Stimulated activated CD8-positive, alpha-beta memory T cell treated with anti-CD3 and anti-CD28 coated beads, Interleukin-4, amount 100 ng/mL, for 48 hours (primary cell): ENCODE measurements around the gene CRTC1.
"Not testable (repeated sequence)": the region's sequence is repeated elsewhere in the genome, so short reads cannot be mapped to it uniquely, and the experiment has no call there.

Experiments used
- DNase-seq: peaks from one replicate; pipeline ENCODE4 v3.0.0-alpha.2; 2020

CRTC1 gene

GRCh38 chr19:18671303-18672043 lies 12.0 kb upstream of the CRTC1 start:
- DNase-seq, result no peak

DNA sequence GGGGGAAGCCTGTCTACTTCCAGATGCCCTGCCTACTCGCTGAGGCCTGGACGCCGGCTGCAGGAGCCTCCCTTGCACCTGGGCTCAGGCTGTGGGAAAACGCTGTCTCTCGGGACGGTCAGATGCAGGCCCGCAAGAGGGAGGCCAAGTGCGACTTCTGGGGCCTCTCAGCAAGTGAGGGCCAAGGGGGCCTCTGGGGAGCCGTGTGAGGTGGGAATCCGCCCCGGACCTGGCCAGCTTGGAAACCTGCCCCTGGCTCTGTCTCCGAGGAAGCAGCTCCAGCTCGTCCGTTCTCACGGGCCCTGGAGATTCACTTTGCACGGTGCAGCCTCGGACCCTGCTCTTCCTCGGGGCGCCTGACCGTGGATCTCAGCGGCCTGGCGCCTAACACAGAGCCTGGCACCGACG lies 11.4 kb upstream of the CRTC1 start:
- no peak for DNase-seq

DNA sequence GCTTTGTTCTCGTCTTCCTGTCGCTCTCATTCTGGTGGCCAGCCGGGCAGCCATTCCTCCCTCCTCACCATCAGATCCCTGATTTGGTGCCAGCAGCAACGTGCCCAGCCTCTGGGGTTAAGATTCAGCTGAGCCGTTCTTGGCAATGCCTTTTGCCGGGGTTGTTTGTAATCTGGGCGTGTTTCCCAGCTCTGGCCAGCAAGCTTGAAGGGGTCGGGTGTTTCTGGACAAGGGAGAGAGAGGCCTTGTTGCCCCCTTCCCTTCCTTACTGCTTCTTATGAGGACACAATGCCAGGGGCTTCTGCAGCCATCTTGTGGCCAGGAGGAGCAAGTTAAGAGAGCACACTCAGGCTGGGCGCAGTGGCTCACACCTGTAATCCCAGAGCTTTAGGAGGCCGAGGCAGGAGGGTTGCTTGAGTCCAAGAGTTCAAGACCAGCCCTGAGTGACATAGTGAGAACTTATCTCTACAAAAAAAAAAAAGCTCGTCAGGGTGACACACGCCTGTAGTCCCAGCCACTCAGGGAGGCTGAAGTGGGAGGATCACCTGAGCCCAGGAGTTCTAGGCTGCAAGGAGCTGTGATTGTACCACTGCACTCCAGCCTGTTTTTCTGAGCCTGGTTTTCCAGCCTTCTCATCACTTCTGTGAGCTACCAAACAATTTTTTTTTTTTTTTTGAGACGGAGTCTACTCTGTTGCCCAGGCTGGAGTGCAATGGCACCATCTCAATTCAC lies 10.7 kb upstream of the CRTC1 start:
- DNase-seq, result no peak

GRCh38 chr19:18674616-18675015 lies 8.9 kb upstream of the CRTC1 start:
- no peak for DNase-seq

DNA sequence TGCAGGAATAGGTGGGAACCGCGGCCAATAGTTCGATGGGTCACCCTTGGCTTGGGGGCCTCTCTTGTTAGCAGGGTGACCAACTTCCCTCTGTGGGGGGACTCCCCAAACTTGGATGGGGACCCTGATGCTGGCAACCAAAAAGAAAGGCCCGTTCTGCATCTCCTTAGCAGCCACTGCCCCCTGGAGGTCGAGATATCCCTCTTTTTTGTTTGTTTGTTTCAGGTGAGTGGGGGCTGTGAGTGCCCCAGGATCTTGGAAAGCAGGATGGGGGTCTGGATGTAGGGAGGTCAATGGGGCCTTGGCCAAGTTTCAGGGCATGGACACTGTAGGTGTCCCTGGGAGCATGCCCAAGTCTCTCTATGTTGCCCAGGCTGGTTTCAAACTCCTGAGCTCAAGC lies 7.7 kb upstream of the CRTC1 start:
- DNase-seq, result peak; percentile 50

DNA sequence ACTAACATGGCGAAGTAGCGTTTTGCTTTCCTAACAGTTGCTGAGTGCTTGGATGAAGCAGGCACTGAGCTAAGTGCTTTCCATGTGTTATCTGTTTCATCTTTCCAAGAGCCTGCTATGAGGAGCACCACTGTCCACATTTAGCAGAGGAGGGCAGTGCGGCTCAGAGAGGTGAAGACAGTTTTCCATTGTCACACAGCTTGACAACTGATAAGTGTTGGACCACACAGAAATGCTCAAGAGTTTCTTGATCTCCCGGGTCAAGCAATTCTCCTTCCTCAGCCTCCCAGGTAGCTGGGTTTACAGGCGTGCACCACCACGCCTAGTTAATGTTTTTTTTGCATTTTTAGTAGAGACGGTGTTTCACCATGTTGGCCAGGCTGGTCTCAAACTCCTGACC lies 6.8 kb upstream of the CRTC1 start:
- no peak for DNase-seq

DNA sequence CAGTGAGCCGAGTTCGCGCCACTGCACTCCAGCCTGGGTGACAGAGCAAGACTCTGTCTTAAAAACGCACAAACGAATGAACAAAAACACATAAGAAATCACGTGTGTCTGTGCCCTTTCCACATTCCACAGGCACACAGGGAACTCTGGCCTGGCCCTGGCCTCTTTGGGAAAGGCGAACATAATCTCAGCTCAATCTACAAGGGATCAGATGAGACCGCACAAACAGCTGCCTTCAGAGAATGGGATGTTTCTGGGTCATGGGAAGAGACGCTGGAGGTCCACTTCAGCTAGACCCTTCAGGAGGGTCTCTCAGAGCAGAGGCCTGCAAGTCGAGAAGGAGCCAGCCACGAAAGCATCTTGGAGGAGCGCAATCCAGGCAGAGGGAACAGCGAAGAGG lies 6.3 kb upstream of the CRTC1 start:
- DNase-seq, result no peak

DNA sequence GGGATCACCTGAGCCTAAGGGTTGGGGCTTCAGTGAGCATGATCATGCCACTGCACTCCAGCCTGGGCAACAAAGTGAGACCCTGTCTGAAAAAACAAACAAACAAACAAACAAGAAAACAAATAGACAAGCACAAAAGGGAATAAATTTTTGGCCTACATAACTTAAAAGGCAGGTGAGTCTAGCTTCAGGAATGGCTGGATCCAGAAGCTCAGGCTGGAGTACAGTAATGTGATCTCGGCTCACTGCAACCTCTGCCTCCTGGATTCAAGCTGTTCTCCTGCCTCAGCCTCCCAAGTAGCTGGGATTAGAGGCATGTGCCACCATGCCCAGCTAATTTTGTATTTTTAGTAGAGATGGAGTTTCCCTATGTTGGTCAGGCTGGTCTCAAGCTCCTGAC lies 3.3 kb upstream of the CRTC1 start:
- DNase-seq, result not testable (repeated sequence)

DNA sequence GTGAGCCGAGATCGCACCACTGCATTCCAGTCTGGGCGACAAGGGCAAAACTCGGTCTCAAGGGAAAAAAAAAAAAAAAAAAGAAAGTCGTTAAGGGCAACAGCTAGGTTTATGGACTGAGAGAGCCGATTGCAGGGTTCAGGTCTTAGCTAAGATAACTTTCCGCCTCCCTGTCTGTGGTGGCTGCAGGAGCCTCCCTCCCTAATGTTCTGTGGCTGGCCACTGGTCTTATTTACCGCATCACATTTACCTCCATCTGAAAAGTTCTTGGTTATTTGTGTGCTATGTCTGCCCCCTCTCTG lies 722 bp upstream of the CRTC1 start:
- DNase-seq, result no peak

GRCh38 chr19:18683958-18684641 lies 620 bp downstream of the CRTC1 start:
- no peak for DNase-seq

DNA sequence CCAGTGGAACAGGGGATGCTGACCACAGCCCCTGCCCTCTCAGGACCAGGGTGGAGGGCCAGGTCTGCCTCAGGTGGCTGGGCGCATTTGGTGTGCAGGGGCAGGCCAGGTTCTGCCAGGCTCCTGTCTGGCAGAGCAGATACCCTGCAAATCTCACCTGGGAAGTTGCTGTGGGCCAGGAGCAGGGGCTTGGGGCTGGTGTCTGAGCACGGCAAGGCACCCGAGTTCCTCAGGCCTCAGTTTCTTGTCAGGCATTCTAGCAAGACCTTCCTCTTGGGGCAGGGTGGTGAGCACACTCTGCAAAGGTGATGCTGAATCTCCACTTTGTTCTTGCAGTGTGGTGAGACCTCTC lies 1.1 kb downstream of the CRTC1 start:
- DNase-seq, result no peak

DNA sequence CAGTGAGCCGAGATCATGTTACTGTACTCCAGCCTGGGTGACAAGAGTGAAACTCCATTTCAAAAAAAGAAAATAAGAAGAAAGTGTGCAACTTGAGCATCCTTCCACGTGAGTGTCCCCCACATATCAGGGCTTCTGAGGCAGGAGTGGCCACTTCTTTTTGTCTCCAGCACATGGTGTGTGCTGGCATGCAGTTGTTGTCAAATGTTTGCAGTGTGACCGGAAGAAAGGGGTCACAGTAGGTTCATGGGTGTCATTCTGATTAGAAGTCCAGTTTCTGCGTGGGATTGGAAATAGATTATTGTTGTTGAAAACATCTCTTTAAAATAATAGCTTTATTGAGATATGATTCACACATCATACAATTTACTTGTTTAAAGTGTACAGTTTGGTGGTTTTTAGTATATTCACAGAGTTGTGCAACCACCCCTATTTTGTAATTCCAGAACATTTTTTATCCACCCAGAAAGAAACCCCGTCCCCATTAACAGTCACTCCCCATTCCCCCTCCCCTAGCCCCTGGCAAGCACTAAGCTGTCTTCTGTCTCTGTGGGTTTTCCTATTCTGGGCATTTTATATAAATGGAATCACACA lies 2.2 kb downstream of the CRTC1 start:
- DNase-seq, result no peak

DNA sequence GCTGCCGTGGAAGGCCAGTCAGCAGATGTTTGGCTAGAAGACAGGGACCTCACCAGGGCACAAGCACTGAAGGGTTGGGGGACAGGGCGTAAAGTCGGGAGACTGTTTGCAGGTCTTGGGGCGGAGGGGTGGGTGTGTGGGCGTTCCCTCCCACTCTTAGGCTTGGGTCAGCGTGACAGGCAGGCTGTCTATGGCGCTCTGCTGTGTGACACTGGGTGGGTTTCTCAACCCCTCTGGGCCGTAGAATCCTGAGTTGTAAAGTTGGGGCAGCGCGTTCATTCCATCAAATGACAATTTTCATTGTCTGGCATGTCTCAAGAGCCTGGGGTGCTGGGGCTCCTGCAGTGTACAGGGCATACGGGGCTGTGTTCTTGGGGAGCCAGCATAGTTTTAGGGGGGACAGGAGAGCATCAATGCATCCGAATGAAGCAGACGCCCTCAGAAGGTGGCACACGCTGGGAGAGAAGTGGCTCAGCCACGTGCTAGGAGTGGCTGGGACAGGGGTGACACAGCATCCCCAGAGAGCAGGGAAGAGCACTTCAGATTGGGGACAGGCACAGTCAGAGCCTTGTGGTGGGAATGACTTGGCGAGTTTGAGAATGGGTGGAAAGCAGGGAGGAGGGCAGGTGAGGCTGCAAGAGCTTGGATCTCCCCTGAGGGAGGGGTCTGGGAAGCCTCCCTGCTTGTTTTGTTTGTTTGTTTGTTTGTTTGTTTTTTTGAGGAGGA lies 4.4 kb downstream of the CRTC1 start:
- DNase-seq, result no peak

DNA sequence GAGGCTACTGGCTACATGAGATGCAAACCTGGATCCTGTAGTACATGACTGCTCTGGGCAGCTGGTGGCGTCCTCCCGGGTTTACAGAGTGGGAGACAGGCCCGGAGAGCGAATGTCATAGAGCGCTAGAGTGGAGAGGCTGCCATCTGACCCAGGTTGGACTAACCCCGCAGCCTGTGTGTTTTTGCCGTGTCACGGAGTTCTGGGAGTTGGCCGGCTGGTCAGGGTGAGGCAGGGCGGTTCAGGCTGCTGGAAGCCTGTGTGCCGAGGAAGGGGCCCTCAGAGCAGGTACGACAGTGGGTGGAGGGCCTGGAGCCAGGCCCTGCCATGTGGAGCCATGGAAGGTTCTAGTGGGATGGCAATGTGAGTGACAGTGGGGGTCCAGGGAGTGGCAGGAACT lies 12.5 kb downstream of the CRTC1 start:
- DNase-seq, result no peak

GRCh38 chr19:18697680-18698079 lies 14.2 kb downstream of the CRTC1 start:
- DNase-seq, result no peak

GRCh38 chr19:18698321-18699167 lies 15.1 kb downstream of the CRTC1 start:
- no peak for DNase-seq

DNA sequence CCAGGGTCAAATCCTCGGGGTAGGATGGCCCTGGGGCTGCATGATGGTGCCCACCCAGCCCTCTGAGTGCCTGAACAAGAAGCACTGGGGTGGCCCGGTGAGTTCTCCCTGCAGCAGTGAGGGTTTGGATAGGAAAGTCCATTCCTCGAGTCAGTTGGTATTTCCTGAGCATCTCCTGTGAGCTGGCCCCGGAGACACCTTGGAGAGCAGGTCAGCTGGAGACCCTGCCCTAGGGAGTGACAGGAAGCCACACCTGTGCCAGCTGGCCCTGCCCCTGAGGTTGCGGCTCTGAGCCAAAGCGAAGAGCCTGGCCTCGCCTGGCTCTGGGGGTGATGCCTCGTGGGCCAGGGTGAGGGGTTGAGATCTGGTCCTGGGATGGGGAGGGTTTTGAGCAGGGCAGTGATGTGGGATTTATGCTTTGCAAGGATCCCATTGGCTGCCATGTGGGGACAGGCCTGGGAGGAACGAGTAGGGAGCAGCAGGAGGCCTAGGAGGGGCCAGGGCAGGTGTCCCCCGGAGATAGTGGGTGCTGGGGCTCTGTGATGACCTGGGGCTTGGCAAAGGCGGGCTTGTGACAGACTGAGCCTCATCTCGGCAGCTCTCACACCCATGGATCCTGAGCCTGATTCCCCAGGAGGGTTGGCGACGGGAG lies 16.0 kb downstream of the CRTC1 start:
- no peak for DNase-seq

DNA sequence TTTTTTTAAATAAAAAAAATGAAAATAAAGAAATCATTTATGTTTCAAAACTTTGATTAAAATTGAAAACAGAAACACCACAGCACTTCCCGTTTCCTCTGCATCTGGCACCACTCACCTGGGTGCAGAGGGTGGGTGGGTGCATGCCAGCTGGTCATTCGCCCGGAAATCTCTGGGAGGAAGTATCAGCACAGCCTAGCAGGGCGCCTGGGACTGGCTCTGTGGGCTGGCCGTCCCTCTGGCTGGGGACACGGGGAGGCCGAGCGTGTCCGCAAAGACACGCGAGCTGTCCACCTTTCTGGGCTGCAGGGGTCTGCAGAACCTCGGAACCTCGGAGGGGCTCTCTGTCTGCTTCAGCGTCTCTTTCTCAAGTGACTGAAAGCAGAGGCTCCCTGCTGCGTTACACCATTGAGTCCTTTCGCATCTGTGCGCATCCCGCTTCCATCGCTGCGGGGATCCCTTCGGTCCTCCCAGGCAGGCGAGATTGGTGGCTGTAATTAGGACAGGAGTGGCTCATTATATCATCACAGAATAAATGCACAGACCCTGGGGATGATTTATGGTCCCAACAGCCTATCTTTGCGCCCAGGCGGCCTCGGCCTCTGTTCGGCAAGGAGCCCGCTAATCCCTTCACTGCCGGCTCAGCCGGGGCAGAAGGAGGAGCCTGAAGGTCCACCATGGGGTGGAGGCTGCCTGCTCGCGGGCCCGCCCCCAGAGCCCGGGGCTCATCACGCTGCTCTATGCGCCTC lies 17.2 kb downstream of the CRTC1 start:
- DNase-seq, result peak; percentile 72

GRCh38 chr19:18701250-18701608 lies 17.7 kb downstream of the CRTC1 start:
- DNase-seq, result no peak

DNA sequence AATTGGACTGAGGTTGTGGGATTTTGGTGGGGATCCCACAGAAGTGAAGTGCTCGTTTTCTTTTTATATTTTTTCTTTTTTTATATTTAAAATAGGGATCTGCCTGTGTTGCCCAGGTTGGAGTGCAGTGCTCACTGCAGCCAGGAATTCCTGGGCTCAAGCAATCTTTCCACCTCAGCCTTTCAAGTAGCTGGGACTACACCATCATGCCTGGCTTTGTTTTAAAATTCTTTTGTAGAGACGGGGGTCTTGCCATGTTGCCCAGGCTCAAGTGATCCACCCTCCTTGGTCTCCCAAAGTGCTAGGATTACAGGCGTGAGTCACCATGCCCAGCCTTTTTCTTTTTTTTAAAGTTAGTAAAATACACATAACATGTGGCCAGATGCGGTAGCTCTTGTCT lies 20.6 kb downstream of the CRTC1 start:
- DNase-seq, result no peak

- DNase-seq, result no peak
Measured at GRCh38 chr19:18704971-18705370, 21.5 kb downstream of the CRTC1 start.
